HG02981 (cell line): ENCODE data around the gene OBSCN.
A peak's percentile ranks its signal among the peaks of the same experiment; 100 is the strongest.

Experiments
- ATAC-seq: cut with Tn5 transposase; IDR thresholded peaks from one replicate; pipeline ENCODE4 v1.9.1; 2021; ENCODE audit warnings: mild to moderate bottlenecking, moderate library complexity; ENCODE audit not compliant: unreplicated experiment

The OBSCN gene, protein sequence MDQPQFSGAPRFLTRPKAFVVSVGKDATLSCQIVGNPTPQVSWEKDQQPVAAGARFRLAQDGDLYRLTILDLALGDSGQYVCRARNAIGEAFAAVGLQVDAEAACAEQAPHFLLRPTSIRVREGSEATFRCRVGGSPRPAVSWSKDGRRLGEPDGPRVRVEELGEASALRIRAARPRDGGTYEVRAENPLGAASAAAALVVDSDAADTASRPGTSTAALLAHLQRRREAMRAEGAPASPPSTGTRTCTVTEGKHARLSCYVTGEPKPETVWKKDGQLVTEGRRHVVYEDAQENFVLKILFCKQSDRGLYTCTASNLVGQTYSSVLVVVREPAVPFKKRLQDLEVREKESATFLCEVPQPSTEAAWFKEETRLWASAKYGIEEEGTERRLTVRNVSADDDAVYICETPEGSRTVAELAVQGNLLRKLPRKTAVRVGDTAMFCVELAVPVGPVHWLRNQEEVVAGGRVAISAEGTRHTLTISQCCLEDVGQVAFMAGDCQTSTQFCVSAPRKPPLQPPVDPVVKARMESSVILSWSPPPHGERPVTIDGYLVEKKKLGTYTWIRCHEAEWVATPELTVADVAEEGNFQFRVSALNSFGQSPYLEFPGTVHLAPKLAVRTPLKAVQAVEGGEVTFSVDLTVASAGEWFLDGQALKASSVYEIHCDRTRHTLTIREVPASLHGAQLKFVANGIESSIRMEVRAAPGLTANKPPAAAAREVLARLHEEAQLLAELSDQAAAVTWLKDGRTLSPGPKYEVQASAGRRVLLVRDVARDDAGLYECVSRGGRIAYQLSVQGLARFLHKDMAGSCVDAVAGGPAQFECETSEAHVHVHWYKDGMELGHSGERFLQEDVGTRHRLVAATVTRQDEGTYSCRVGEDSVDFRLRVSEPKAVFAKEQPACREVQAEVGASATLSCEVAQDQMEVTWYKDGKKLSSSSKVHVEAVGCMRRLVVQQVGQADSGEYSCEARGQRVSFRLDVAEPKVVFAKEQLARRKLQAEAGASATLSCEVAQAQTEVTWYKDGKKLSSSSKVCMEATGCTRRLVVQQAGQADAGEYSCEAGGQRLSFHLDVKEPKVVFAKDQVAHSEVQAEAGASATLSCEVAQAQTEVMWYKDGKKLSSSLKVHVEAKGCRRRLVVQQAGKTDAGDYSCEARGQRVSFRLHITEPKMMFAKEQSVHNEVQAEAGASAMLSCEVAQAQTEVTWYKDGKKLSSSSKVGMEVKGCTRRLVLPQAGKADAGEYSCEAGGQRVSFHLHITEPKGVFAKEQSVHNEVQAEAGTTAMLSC (N-terminal part only)

DNA sequence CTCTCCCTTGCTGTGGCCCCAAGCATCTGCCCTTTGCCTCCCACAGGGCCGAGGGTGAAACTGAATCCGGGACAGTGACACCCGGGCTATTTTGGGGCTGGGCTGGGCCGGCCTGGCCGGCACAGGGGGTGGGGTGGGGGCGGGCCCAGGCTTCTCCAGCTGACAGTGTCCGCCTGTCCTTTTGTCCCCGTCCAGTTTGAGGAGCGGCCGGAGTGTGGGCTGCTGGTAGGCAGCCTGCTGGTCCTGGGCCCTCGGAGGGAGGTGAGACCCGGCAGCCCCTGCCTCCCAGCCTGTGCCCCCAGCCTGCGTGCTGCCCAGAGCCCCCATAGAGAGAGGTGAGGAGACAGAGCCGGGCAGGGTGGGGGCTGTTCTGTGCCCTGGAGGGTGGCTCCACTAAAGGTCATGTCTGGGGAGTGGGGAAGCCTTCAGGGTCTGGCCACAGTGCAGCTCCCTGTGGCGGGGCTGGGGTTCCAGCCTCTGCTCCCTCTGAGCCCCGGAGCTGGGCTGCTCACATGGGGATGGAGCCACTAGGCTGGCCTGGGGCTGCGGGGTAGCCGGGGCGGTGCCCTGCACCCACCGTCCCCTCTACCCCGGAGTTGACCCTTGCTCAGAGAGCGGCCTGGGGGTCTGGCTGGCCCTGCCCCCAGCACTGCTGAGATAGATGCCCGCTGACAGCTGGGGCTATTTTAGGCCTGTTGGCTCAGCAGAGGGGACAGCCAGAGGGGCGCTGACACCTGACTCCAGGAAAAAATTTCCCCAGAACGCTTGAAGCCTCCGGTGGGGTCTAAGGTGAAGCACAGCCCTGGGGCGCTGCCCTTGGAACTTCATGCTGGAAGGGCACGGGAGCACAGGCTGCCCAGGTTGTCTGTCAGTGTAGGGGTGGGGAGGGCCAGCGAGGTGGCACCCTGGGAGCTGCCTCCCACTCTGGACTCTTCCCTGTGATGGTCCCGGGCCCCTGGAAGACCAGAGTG is at the start of gene OBSCN:
TSS of gene OBSCN (plus strand) at position 194 of the 971 bp plus-strand sequence. CDS start 3,740 bp downstream, outside the sequence.
- ATAC-seq: no peak

DNA sequence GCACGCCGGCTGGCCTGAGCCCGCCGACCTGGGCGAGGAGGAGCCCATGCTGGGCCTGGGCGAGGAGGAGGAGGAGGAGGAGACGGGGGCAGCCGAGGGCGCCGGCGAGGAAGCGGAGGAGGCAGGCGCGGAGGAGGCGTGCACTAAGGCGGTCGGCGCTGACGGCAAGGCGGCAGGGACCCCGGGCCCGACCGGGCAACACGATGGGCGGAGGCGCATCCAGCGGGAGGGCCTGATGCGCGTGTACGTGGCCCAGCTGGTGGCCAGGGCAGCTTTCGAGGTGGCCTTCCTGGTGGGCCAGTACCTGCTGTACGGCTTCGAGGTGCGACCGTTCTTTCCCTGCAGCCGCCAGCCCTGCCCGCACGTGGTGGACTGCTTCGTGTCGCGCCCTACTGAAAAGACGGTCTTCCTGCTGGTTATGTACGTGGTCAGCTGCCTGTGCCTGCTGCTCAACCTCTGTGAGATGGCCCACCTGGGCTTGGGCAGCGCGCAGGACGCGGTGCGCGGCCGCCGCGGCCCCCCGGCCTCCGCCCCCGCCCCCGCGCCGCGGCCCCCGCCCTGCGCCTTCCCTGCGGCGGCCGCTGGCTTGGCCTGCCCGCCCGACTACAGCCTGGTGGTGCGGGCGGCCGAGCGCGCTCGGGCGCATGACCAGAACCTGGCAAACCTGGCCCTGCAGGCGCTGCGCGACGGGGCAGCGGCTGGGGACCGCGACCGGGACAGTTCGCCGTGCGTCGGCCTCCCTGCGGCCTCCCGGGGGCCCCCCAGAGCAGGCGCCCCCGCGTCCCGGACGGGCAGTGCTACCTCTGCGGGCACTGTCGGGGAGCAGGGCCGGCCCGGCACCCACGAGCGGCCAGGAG is 49.5 kb upstream of the OBSCN start:
- ATAC-seq: no peak

DNA sequence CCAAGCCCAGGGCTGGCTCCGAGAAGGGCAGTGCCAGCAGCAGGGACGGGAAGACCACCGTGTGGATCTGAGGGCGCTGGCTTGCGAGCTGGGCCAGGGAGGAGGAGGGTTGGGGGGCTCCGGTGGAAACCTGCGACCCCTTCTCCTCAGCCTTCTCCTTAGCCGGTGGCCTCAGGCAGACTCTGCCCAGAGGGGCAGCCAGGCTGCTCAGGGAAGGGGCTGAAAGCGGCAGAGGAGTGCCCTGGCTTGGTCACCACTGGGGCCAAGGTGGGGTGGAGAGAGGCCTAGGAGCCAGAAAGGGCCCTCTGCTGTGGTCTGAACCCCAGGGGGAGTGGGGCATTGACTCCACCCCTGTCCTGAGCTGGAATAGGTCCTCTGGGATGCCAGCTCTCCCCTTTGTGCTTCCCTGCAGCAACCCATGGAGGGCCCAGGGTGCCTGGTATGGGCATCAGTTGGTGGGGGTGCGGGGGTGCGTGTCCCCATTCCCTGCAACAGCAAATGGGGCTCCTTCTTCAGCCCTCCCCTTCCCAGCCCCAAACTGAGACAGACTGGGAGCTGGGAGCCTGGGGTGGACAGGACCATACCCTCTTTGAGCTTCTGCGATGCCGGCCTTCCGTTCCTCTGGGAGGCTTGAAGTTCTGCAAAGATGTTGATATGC is 48.7 kb upstream of the OBSCN start:
- no peak for ATAC-seq

DNA sequence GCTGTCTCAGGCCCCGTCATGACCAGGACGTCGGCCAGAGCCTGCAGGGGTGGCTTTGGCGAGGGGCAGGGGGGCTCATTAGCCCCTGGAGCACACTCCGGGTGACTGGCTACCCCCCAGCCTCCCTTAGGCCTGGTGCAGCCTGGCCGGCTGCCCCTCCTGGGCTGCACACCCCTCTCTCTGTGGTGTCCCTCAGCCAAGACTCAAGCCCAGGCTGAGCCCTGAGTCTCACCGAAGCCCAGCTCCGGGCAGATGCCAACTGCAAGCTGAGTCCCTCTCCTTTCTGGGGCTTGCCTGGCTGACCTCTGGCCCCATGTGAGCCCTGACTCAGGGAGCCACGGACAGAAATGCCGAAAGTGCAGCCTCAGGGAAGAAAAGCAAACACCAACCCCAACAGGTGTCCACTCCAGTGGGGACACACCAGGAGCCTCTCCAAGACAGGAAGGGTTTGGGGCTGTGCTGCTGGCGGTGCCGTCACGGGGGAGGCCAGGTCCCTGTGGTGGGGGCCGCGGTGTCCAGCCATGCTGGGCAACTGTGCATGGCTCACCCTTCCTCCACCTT is 47.6 kb upstream of the OBSCN start:
- ATAC-seq: no peak

DNA sequence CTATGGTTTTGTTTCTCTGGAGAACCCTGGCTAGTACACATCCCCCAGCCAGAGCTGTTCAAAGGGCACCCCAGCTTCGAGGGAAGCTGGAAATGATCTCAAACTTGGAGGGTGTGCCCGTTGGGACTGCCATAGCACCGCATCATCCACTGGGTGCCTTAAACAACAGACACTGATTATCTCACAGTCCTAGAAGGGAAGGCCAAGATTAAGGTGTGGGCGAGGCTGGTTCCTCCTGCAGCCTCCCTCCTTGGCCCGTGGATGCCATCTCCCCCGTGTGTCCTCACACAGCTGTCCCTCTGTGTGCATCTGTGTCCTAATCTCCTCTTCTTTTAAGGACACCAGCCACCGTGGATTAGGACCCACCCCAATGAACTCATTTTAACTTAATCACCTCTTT is 46.5 kb upstream of the OBSCN start:
- no peak for ATAC-seq

DNA sequence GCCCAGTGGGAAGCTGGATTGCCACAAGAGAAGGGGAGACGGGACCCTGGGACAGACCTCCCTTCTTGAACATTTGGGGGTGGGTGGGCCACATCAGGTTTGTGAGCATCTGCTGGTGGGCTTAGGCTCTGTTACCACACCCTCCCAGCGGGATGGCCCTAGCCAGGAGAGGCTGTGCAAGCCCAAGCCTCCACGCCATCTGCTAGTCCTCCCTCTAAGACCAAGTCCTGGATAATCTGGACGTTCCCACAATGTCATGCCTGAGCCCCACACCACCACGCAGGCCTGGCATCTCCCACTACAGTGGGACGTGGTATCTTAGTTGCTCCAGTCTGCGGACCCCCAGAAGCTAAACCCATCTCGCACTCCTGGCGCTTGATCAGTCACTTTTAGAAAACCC is 46.0 kb upstream of the OBSCN start:
- ATAC-seq: no peak

DNA sequence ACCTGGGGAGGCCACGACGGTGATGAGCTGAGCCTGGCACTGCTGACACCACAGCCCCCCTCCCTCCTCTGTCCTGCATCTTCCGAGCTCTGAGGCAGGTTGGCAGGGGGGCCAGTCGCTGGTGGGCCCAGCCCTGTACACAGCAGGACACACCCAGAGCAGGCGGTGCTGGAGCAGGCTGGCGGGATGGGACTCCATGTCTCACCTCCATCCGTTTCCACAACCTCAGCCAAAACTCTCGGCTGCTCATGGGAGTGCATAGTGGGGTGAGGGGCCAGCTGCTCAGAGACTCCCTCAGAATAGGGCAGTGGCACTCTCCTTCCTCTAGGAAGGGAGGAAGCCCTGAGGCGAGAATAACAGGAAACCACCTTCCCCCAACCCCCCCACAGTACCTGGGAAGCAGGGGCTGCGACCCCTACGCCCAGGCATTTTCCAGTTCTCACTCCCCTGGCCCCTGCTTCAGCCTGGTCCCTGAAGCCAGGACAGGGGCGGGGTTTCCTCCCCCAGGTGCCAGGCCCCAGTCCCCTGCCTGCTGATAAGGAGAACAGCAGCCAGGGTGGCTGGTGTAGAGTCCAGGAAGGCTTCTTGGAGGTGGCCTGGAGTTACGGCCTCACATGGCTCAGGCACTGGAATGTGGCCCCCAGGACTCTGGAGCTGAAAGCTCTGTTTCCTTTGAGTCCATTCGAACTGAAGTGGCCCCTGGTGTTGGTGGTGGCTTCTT is 45.4 kb upstream of the OBSCN start:
- ATAC-seq: no peak

DNA sequence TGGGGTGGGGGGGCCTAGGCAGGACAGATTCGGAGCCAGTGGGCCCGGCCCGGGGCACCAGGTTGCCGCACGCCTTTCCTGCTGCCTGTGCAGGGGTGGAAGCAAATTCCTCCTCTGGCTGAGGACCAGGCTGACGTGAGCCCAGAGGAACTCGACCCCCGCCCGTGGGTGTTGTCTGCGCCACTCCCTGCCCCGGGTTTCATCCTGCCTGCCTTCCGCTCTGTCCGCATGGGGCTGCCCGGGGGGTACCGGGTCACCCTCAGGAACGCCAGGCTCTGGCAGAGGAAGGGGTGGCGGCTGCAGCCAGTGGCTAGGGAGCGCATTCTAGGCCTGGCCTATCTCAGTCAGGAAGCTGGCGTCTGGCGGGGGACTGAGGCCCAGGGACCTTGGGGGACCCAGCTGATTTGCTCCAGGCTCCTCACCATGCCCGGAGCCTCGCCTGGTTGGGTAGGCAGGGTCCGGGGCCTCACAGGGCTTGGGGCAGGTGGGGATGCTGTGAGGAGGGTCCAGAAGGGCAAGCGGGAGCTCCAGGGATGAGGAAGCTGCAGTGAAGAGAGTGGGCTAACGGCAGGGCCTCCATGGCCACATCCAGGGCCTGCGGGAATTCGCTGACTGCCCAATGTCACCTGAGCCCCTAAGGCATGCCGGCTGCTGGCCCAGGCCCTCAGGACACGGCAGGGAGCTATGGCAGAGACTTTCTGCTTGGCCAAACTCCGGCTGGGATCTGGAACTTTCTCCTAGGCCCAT is 44.7 kb upstream of the OBSCN start:
- no peak for ATAC-seq

DNA sequence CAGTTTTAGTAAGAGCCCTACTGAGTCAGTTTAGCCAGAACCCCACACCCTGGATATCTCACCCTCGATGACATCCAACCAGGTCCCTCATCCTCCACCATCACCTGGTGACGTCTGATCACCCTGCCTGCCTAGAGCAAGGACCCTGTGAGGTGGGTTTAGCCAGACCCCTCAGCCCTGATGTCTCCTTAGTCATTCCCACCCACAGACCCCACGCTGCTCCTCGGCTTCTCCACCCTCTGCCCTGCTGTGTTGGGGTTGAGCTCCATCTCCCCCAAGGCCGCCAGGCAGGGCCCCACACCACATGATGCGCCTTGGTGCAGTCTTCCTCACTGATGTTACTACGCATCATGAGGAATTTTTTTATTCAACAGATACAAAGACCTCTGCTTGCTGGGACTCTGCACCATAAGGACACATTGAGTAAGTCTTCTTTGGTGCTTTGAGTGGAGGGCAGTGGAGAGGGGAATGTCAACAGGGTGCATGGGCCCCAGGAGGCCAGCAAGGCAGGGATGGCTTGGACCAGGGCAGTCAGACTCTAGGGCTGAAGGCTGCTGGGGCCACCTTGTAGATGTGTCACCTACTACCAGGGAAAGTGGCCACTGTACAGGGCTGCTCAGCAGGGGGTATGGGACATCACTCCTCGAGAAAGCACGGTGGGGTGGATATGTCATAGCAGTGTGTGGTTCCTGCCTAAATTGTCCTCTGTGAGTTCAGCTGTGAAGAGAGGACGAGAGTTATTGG is 43.9 kb upstream of the OBSCN start:
- ATAC-seq: no peak

DNA sequence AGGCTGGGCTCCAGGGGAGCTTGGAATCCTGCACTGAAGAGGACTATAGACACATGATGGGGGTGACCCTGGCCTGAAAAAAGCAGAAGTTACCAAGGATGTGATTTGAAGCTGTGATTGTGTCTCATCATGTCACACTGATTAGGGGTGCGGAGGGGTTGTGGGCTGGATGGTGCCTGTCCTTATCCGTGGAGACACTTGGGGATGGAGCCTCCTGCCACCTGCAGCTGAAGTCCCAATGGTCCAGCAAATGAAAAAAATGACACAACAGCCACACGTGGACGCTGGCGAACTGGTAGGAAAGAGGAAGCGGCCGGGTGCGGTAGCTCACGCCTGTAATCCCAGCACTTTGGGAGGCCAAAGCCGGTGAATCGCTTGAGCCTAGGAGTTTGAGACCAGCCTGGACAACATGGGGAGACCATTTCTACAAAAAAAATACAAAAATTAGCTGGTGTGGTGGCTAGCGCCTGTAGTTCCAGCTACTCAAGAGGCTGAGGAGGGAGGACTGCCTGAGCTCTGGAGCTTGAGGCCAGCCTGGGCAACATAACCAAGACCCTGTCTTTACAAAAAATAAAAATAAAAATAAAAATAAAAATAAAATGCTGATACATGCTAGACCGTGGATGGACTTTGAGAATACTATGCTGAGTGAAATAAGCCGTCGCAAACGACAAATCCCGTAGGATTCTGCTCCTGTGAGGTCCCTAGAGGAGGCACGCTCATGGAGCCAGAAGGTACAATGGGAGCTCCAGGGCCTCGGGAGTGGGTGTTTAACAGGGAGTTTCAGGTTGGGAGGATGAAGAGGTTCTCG is 43.1 kb upstream of the OBSCN start:
- ATAC-seq: peak; percentile 0

DNA sequence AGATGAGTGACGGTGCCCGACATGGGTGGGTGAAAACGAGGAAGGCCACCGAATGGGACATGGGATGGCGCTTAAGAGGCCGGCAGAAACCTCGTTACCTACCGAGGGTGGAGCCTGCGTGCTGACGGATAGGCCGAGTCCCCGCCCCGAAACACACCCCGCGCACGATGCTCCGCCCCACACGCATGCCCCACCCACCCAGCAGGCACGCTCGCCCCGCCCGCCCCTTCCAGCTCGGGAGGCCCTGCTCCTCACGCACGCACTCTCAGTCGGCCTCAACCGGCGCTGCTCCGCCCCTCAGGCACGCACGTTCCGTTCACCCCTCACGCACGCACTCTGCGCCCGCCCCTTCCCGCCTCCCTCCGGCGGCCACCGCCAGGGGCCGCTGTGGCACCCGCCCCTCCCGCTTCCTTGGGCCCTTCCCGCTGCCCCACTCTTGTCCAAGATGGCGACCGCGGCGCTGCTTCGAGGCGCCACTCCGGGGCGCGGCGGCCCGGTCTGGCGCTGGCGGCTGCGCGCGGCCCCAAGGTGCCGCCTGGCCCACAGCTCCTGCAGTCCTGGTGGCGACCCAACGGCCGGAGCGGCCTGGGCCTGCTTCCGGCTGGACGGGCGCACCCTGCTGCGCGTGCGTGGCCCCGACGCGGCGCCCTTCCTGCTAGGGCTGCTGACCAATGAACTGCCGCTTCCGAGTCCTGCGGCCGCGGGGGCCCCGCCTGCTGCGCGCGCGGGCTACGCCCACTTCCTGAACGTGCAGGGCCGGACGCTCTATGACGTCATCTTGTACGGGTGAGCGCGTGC is 42.3 kb upstream of the OBSCN start, which contains the start of gene IBA57:
TSS of gene IBA57 (plus strand) at position 433 of the 798 bp plus-strand sequence. CDS start at position 446, 13 bp downstream.
- ATAC-seq: peak; percentile 85

DNA sequence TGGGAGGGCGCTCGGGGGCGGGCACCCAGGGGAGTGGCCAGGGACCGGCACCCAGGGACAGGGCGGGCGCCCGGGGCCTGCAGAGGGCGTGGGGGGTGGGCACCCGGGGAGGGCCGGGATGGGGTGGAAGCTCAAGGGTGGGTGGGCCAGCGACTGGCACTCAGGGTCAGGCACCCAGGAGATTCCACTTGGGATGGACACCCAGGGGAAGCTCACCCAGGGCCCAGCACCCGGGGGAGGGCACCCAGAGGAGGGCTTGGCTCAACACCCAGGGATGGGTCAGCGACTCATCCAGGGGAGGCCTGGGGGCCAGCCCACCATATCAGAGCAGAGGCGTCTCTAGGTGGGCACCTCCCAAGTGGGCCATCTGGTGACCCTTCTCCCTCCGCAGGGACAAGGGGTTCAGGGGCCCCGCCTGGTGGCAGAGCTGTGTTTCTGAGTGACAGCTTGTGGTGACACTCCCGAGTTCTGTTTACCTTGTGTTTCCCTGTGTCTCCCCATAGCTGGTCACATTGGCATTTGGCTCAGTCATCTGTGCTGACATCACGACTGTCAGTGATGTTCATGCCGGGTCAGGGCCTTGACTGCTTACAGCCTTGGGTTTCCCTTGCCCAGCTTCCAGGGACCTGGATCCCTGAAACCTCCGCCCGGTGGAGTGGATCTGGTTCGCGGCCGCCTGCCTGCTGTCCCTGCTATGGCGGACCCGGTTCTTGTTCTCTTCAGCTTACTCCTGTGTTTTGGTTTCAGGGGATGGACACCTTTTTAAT is 41.5 kb upstream of the OBSCN start:
- ATAC-seq: peak; percentile 13

DNA sequence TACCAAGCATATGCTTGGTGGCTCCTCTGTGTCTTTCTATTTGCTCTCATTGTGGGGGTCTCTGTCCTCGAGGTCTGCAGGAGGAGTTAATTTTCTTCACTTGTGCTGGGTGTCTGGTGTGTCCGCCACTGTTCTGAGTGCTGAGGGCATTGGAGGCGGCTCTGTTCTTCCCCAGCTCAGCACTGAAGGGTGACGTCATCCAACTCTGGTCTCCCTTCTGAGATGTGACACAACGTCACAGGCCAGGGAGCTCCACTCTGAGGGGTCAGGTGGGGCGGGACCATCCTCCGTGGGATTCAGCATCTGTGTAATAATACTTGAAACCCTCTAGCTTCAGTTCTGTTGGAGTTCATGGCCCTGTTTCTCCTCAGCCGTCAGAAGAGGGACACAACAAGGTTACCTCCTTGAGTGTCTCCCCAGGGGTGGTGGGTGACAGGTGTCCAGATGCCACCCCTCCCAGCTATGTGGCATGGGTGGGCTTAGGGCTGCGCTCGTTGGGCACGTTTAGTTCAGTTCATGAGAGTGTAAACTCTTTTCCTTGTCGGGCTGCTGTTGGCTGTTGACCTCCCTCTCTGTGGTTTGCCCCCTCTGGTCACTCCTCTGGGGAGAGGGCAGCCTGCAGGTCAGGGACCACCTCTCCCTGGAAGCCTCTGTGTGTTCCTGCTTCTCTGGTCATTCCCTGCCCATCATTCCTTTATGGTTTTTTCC is 39.1 kb upstream of the OBSCN start:
- ATAC-seq: no peak
